IMR-90 (cell line): Measurements from ENCODE around the gene DNAJC5. TPM values are rescaled to one million over a fixed set of nuclear protein-coding genes. Genes with fewer than 3 reads are reported as not detected.

Source experiments
- ATAC-seq: fragments of 200-7000 bp; cut with Tn5 transposase; 2 replicates; pipeline ENCODE4 v1.9.1; 2020; ENCODE audit warnings: low read depth, mild to moderate bottlenecking, moderate library complexity
- BruUV-seq: library from RNA; stranded (reverse); fragments of 400-500 nt; replicated peaks from 2 replicates; lab custom pipeline; 2021; lab: Mats Ljungman, UMichigan
- CTCF ChIA-PET: fragments of 300-600 bp; formaldehyde crosslinking; extraction: SDS; loops from one replicate; lab custom pipeline; 2021; ENCODE audit warnings: antibody characterized with exemption; lab: Yijun Ruan, JAX
- POLR2A ChIA-PET: fragments of 300-600 bp; sonication (Branson Sonifier 250); formaldehyde crosslinking; loops from one replicate; lab custom pipeline; 2022; ENCODE audit warnings: antibody characterized with exemption; ENCODE audit not compliant: unreplicated experiment; lab: Charles Lee
- DNase-seq: peaks from one replicate; pipeline ENCODE4 v3.0.0; 2013
- H2AFZ ChIP-seq: replicated peaks from 2 replicates; pipeline ENCODE3; 2013; ENCODE audit warnings: low read length, mild to moderate bottlenecking; ENCODE audit not compliant: poor library complexity
- H2AK5ac ChIP-seq: 2 replicates; pipeline ENCODE4 v1.6.1; 2013; ENCODE audit warnings: low read depth, low read length, inconsistent platforms
- H2AK9ac ChIP-seq: replicated peaks from 2 replicates; pipeline ENCODE3; 2013; ENCODE audit warnings: mild to moderate bottlenecking, low read depth, low read length, moderate library complexity; ENCODE audit not compliant: poor library complexity
- H2BK120ac ChIP-seq: 2 replicates; pipeline ENCODE4 v1.6.1; 2013; ENCODE audit warnings: low read depth, low read length, inconsistent platforms
- H2BK15ac ChIP-seq: 3 replicates; pipeline ENCODE4 v1.6.1; 2013; ENCODE audit warnings: low read depth, low read length, inconsistent platforms
- H2BK20ac ChIP-seq: 2 replicates; pipeline ENCODE4 v1.6.1; 2013; ENCODE audit warnings: low read depth, mild to moderate bottlenecking, inconsistent platforms, low read length, moderate library complexity
- H2BK5ac ChIP-seq: 2 replicates; pipeline ENCODE4 v1.6.1; 2013; ENCODE audit warnings: mild to moderate bottlenecking, low read depth, low read length, inconsistent platforms; ENCODE audit not compliant: poor library complexity, severe bottlenecking
- H3K14ac ChIP-seq: replicated peaks from 2 replicates; pipeline ENCODE4 v1.6.1; 2013; ENCODE audit warnings: low read depth, low read length, inconsistent platforms
- H3K18ac ChIP-seq: 2 replicates; pipeline ENCODE4 v1.6.1; 2013; ENCODE audit warnings: low read depth, low read length, control low read depth
- H3K23ac ChIP-seq: 2 replicates; pipeline ENCODE4 v1.6.1; 2013; ENCODE audit warnings: low read depth, low read length, inconsistent platforms
- H3K27ac ChIP-seq: 2 replicates; pipeline ENCODE4 v1.5.1; 2013; ENCODE audit warnings: mild to moderate bottlenecking, control low read depth, low read length; ENCODE audit not compliant: insufficient read depth
- H3K27me3 ChIP-seq: 2 replicates; pipeline ENCODE4 v1.6.1; 2013; ENCODE audit warnings: low read length; ENCODE audit not compliant: control insufficient read depth, insufficient read depth
- H3K36me3 ChIP-seq: 2 replicates; pipeline ENCODE4 v1.6.1; 2013; ENCODE audit warnings: low read length, mixed read lengths; ENCODE audit not compliant: control insufficient read depth, insufficient read depth
- H3K4ac ChIP-seq: 2 replicates; pipeline ENCODE4 v1.6.1; 2013; ENCODE audit warnings: low read depth, low read length, inconsistent platforms
- H3K4me1 ChIP-seq: 2 replicates; pipeline ENCODE4 v1.6.1; 2013; ENCODE audit warnings: low read length, mixed read lengths; ENCODE audit not compliant: control insufficient read depth, insufficient read depth
- H3K4me2 ChIP-seq: 2 replicates; pipeline ENCODE4 v1.6.1; 2013; ENCODE audit warnings: low read depth, mild to moderate bottlenecking, control low read depth, low read length, moderate library complexity
- H3K4me3 ChIP-seq: 2 replicates; pipeline ENCODE4 v1.5.1; 2013; ENCODE audit warnings: low read depth, mild to moderate bottlenecking, control low read depth, low read length, moderate library complexity; ENCODE audit not compliant: insufficient read depth
- H3K56ac ChIP-seq: 2 replicates; pipeline ENCODE4 v1.6.1; 2013; ENCODE audit warnings: low read length, inconsistent platforms; ENCODE audit not compliant: insufficient read depth; ENCODE audit errors: extremely low read depth
- H3K79me1 ChIP-seq, 2 experiments: 2 replicates each; pipeline ENCODE4 v1.6.1; 2013; ENCODE audit warnings: low read length in 2 of 2, inconsistent platforms in 1 of 2, low read depth in 1 of 2
- H3K9ac ChIP-seq: 2 replicates; pipeline ENCODE4 v1.6.1; 2013; ENCODE audit warnings: low read depth, low read length, control low read depth
- H3K9me1 ChIP-seq: 2 replicates; pipeline ENCODE4 v1.6.1; 2013; ENCODE audit warnings: low read length, inconsistent platforms; ENCODE audit not compliant: insufficient read depth
- H3K9me3 ChIP-seq: 2 replicates; pipeline ENCODE4 v1.6.1; 2013; ENCODE audit warnings: low read length; ENCODE audit not compliant: control insufficient read depth, insufficient read depth
- H4K20me1 ChIP-seq: 2 replicates; pipeline ENCODE4 v1.6.1; 2013; ENCODE audit warnings: low read length, inconsistent platforms; ENCODE audit not compliant: insufficient read depth
- H4K5ac ChIP-seq: 2 replicates; pipeline ENCODE4 v1.6.1; 2013; ENCODE audit warnings: mild to moderate bottlenecking, low read depth, low read length, control low read depth
- H4K8ac ChIP-seq, 2 experiments: 2 replicates each; pipeline ENCODE4 v1.6.1; 2013; ENCODE audit warnings: low read depth in 2 of 2, low read length in 2 of 2, control low read depth in 1 of 2, inconsistent platforms in 1 of 2
- H4K91ac ChIP-seq: 2 replicates; pipeline ENCODE4 v1.6.1; 2013; ENCODE audit warnings: low read depth, low read length, inconsistent platforms; ENCODE audit not compliant: insufficient read depth
- BHLHE40 ChIP-seq: fragments of 150-350 bp; IDR thresholded peaks from 2 replicates; pipeline ENCODE4 v1.6.1; 2016; ENCODE audit warnings: mild to moderate bottlenecking, low read depth, low read length
- CEBPB ChIP-seq: IDR thresholded peaks from 2 replicates; pipeline ENCODE4 v1.6.1; 2012; ENCODE audit warnings: low read depth, low read length, improper control_type of control experiment
- CHD1 ChIP-seq: IDR thresholded peaks from 2 replicates; pipeline ENCODE4 v1.6.1; 2012; ENCODE audit warnings: low read depth, low read length, improper control_type of control experiment
- CTCF ChIP-seq: conservative IDR thresholded peaks from 2 replicates; pipeline ENCODE4 v1.5.1; 2012; ENCODE audit warnings: mild to moderate bottlenecking, low read depth, low read length, improper control_type of control experiment
- ELK1 ChIP-seq: fragments of 150-350 bp; IDR thresholded peaks from 2 replicates; pipeline ENCODE4 v1.6.1; 2016; ENCODE audit warnings: low read depth, mild to moderate bottlenecking, low read length, moderate library complexity, borderline replicate concordance
- FOS ChIP-seq: fragments of 150-350 bp; IDR thresholded peaks from 2 replicates; pipeline ENCODE4 v1.6.1; 2016; ENCODE audit warnings: low read depth, low read length
- MAFK ChIP-seq: IDR thresholded peaks from 2 replicates; pipeline ENCODE4 v1.6.1; 2012; ENCODE audit warnings: low read depth, low read length, improper control_type of control experiment
- MAZ ChIP-seq: IDR thresholded peaks from 2 replicates; pipeline ENCODE4 v1.6.1; 2012; ENCODE audit warnings: low read depth, mild to moderate bottlenecking, low read length, improper control_type of control experiment, moderate library complexity, borderline replicate concordance
- MXI1 ChIP-seq: IDR thresholded peaks from 2 replicates; pipeline ENCODE4 v1.6.1; 2012; ENCODE audit warnings: low read depth, mild to moderate bottlenecking, low read length, moderate library complexity, borderline replicate concordance
- NFE2L2 ChIP-seq: fragments of 150-350 bp; IDR thresholded peaks from 2 replicates; pipeline ENCODE4 v1.6.1; 2016; ENCODE audit warnings: low read depth, mild to moderate bottlenecking, low read length
- POLR2A ChIP-seq: IDR thresholded peaks from 2 replicates; pipeline ENCODE4 v1.6.1; 2012; ENCODE audit warnings: mild to moderate bottlenecking, low read depth, low read length
- RAD21 ChIP-seq: IDR thresholded peaks from 2 replicates; pipeline ENCODE4 v1.6.1; 2012; ENCODE audit warnings: low read length, improper control_type of control experiment
- RCOR1 ChIP-seq: IDR thresholded peaks from 2 replicates; pipeline ENCODE4 v1.6.1; 2012; ENCODE audit warnings: mild to moderate bottlenecking, low read length, improper control_type of control experiment; ENCODE audit not compliant: insufficient replicate concordance
- RFX5 ChIP-seq: IDR thresholded peaks from 2 replicates; pipeline ENCODE4 v1.8.0; 2012; ENCODE audit warnings: low read depth, mild to moderate bottlenecking, low read length, moderate library complexity
- SMC3 ChIP-seq: fragments of 150-350 bp; IDR thresholded peaks from 2 replicates; pipeline ENCODE4 v1.6.1; 2016; ENCODE audit warnings: low read depth, mild to moderate bottlenecking, antibody characterized with exemption, low read length, moderate library complexity
- USF2 ChIP-seq: fragments of 150-350 bp; IDR thresholded peaks from 2 replicates; pipeline ENCODE4 v1.6.1; 2017; ENCODE audit warnings: mild to moderate bottlenecking, antibody characterized with exemption, low read length, low read depth
- WGBS, 2 experiments: methylation state at CpG; one replicate each; pipeline versions ENCODE4 v1.1.5 to v1.1.7; 2013; ENCODE audit warnings: missing lambda C conversion rate in 2 of 2; ENCODE audit not compliant: insufficient read length in 1 of 2; ENCODE audit errors: extremely low coverage in 2 of 2; 5-methylcytosine and 5-hydroxymethylcytosine counted together
- dilution Hi-C: fragments of 300-500 bp; cut with HindIII; formaldehyde crosslinking; loops from one replicate; pipeline ENCODE4 v1.14.3; 2018; ENCODE audit warnings: low sequenced_read_pairs; ENCODE audit not compliant: unreplicated experiment
- in situ Hi-C: fragments of 300-500 bp; cut with MboI; formaldehyde crosslinking; loops from 3 replicates; pipeline ENCODE4 v1.14.3; 2019; ENCODE audit warnings: low sequenced_read_pairs, inconsistent platforms, mixed read lengths
- intact Hi-C: fragments of 100-400 bp; cut with micrococcal nuclease; formaldehyde crosslinking; loops from 2 replicates; pipeline ENCODE4 v1.10.0; 2022
- polyA plus RNA-seq, 3 experiments: library from polyadenylated mRNA; depleted of rRNA; stranded (reverse); fragments of >200 nt; gene quantifications; 2 replicates each; pipeline ENCODE4 v1.2.3, GENCODE V29; 2012; ENCODE audit warnings: low replicate concordance in 1 of 3
- total RNA-seq: library from RNA; depleted of rRNA; stranded (reverse); fragments of >200 nt; gene quantifications from 2 replicates; pipeline ENCODE4 v1.2.3, GENCODE V29; 2012

Gene DNAJC5
- total and polyA plus RNA-seq, 2 of the 4 experiments (the other 2 are of a cell fraction), result 35.6 to 45.2 TPM

GRCh38 chr20:63959699-63960075, 64.8 kb downstream of the DNAJC5 start:
- Histone ChIP-seq H3K18ac (no peak overlapping the region), H4K20me1 (peaks cover 1% of the 10 kb centered on the region), H4K5ac (no peak overlapping the region), H3K14ac (no peak overlapping the region), H4K91ac (no peak overlapping the region), H3K36me3 (peaks cover 48% of the 10 kb centered on the region), H2AK9ac (no peak overlapping the region), H3K9ac (no peak overlapping the region), H3K4me2 (no peak overlapping the region), H3K4me1 (peaks cover 5% of the 10 kb centered on the region; the same call in 1 of the 2 replicates), H2BK15ac (no peak overlapping the region), H2BK20ac (no peak overlapping the region), H2AK5ac (no peak overlapping the region), H3K9me1 (peaks cover 2% of the 10 kb centered on the region; the same call in 1 of the 2 replicates), H3K27me3 (no peaks in the 10 kb centered on the region), H3K27ac (no peak overlapping the region), H3K56ac (no peak overlapping the region), H2AFZ (no peak overlapping the region), H3K4ac (no peak overlapping the region), H3K23ac (no peak overlapping the region), H2BK5ac (no peak overlapping the region), H4K8ac (no peak overlapping the region), H2BK120ac (no peak overlapping the region), H3K79me1 (peaks cover 0 to 14% of the 10 kb centered on the region in 2 experiments; a peak in 3 of 4 replicates), H3K4me3 (no peak overlapping the region), H3K9me3 (no peaks in the 10 kb centered on the region)
- POLR2A ChIA-PET, result no interaction called here
- WGBS, 2 experiments, result 98% methylated on average over 9 of the region's 17 CpGs; no CpG with 5 or more reads in 1 of the 2 experiments
- no TSS peak for BruUV-seq
- DNase-seq, result no peak
- in situ Hi-C loops (no loop called here), intact Hi-C loops (loop anchor here (5.0 kb wide), 1 partner anchor 422 kb away; the partner anchor contains the start of gene PTK6), dilution Hi-C loops (no loop called here)
- CTCF ChIA-PET, result no interaction called here
- ATAC-seq, result no peak
- no peak for TF ChIP-seq CEBPB
- no peak for TF ChIP-seq RAD21
- TF ChIP-seq SMC3, result no peak
- TF ChIP-seq CTCF, result no peak
- TF ChIP-seq RFX5, result no peak
- TF ChIP-seq RCOR1, result no peak
- no peak for TF ChIP-seq ELK1
- TF ChIP-seq MXI1, result no peak
- TF ChIP-seq MAZ, result no peak
- no peak for TF ChIP-seq NFE2L2
- TF ChIP-seq FOS, result no peak
- no peak for TF ChIP-seq POLR2A
- no peak for TF ChIP-seq CHD1
- TF ChIP-seq USF2, result no peak
- no peak for TF ChIP-seq MAFK
- TF ChIP-seq BHLHE40, result no peak
